Endodermal cell (in vitro differentiated cells): ENCODE data around the gene ANAPC5. TPM values are rescaled to one million over a fixed set of nuclear protein-coding genes. Genes with fewer than 3 reads are reported as not detected.

Experiments used
- DNase-seq: peaks from one replicate; pipeline ENCODE4 v3.0.0-alpha.2; 2017
- H3K27ac ChIP-seq: 2 replicates; pipeline ENCODE4 v1.5.1; 2013; ENCODE audit warnings: mild to moderate bottlenecking, low read depth, low read length, moderate library complexity
- H3K27me3 ChIP-seq: 2 replicates; pipeline ENCODE4 v1.6.1; 2013; ENCODE audit warnings: mild to moderate bottlenecking, low read length, moderate library complexity; ENCODE audit not compliant: insufficient read depth, control insufficient read depth, poor library complexity, severe bottlenecking
- H3K36me3 ChIP-seq: 2 replicates; pipeline ENCODE4 v1.7.0; 2013; ENCODE audit warnings: mild to moderate bottlenecking, low read length, moderate library complexity; ENCODE audit not compliant: control insufficient read depth, insufficient read depth
- H3K4me1 ChIP-seq: one replicate; pipeline ENCODE4 v1.7.0; 2013; ENCODE audit warnings: low read length; ENCODE audit not compliant: control insufficient read depth, insufficient read depth
- H3K4me3 ChIP-seq: 2 replicates; pipeline ENCODE4 v1.5.1; 2013; ENCODE audit warnings: mild to moderate bottlenecking, low read length, moderate library complexity
- H3K9ac ChIP-seq: 2 replicates; pipeline ENCODE4 v1.6.1; 2013; ENCODE audit warnings: mild to moderate bottlenecking, low read length, moderate library complexity; ENCODE audit not compliant: poor library complexity, severe bottlenecking; ENCODE audit errors: extremely low read depth
- H3K9me3 ChIP-seq: 2 replicates; pipeline ENCODE4 v1.6.1; 2013; ENCODE audit warnings: mild to moderate bottlenecking, low read length, moderate library complexity; ENCODE audit not compliant: control insufficient read depth
- H3K27ac Mint-ChIP-seq: 2 replicates; pipeline ENCODE4 v1.8.0; 2020; ENCODE audit warnings: mixed read lengths
- H3K27me3 Mint-ChIP-seq: 2 replicates; pipeline ENCODE4 v1.8.0; 2021; ENCODE audit warnings: mild to moderate bottlenecking, mixed read lengths; ENCODE audit not compliant: insufficient read depth
- H3K36me3 Mint-ChIP-seq: 2 replicates; pipeline ENCODE4 v1.8.0; 2020; ENCODE audit warnings: low read depth, mixed read lengths
- H3K4me1 Mint-ChIP-seq: 2 replicates; pipeline ENCODE4 v1.8.0; 2020; ENCODE audit warnings: mixed read lengths
- H3K4me3 Mint-ChIP-seq: 2 replicates; pipeline ENCODE4 v1.8.0; 2020; ENCODE audit warnings: mild to moderate bottlenecking, moderate library complexity, mixed read lengths
- H3K9me3 Mint-ChIP-seq: 2 replicates; pipeline ENCODE4 v1.8.0; 2020; ENCODE audit warnings: mild to moderate bottlenecking, mixed read lengths
- CTCF ChIP-seq: fragments of 200-600 bp; sonication (generic); conservative IDR thresholded peaks from 2 replicates; pipeline ENCODE4 v1.5.0; 2021; ENCODE audit warnings: antibody characterized with exemption, mild to moderate bottlenecking
- WGBS, 2 experiments: methylation state at CpG; one replicate each; pipeline versions ENCODE4 v1.1.5 to v1.1.7; 2013; ENCODE audit warnings: missing lambda C conversion rate in 2 of 2, mixed read lengths in 1 of 2; ENCODE audit not compliant: insufficient coverage in 1 of 2, insufficient read length in 1 of 2; 5-methylcytosine and 5-hydroxymethylcytosine counted together
- total RNA-seq, 2 donors: library from RNA; stranded (reverse); fragmentation: NEBNext Ultra II Directional in 1 of 2; extraction: Animal tissue kit (Norgen Biotek cat#: 25700) in 1 of 2; gene quantifications; 2 replicates in 1 of 2; 3 replicates in 1 of 2; pipeline ENCODE4 v1.2.1, GENCODE V29; 2021

The ANAPC5 gene
- total RNA-seq, 2 donors from 2014 or later = 87.7 to 111 TPM

- H3K36me3 Mint-ChIP-seq = peaks cover 49% of the 10 kb centered on the region
- H3K9me3 Mint-ChIP-seq = no peaks in the 10 kb centered on the region
- peaks cover 34% of the 10 kb centered on the region for H3K4me1 Mint-ChIP-seq
- WGBS, 2 experiments = 87 to 94% methylated on average over 6 to 13 of the region's 13 CpGs
- no peaks in the 10 kb centered on the region for H3K27me3 ChIP-seq
- H3K9ac ChIP-seq = no peak overlapping the region
- no peak overlapping the region for H3K4me3 Mint-ChIP-seq
- DNase-seq = no peak
- H3K36me3 ChIP-seq = peaks cover 21% of the 10 kb centered on the region
- no peaks in the 10 kb centered on the region for H3K9me3 ChIP-seq
- no peak overlapping the region for H3K4me3 ChIP-seq
- H3K27ac Mint-ChIP-seq = peak overlapping the region; percentile 90
- H3K4me1 ChIP-seq = peaks cover 11% of the 10 kb centered on the region
- no peaks in the 10 kb centered on the region for H3K27me3 Mint-ChIP-seq
- H3K27ac ChIP-seq = peak overlapping the region; percentile 10
- TF ChIP-seq CTCF = no peak
Measured at GRCh38 chr12:121279071-121279375, 73.2 kb downstream of the ANAPC5 start.

GRCh38 chr12:121278169-121279070, 73.8 kb downstream of the ANAPC5 start:
- H3K4me1 Mint-ChIP-seq = peaks cover 34% of the 10 kb centered on the region
- DNase-seq = no peak
- Histone ChIP-seq H3K4me3 (no peak overlapping the region), H3K36me3 (peaks cover 21% of the 10 kb centered on the region), H3K9me3 (no peaks in the 10 kb centered on the region), H3K27me3 (no peaks in the 10 kb centered on the region), H3K4me1 (peaks cover 11% of the 10 kb centered on the region), H3K27ac (no peak overlapping the region), H3K9ac (no peak overlapping the region)
- H3K4me3 Mint-ChIP-seq = no peak overlapping the region
- H3K36me3 Mint-ChIP-seq = peaks cover 52% of the 10 kb centered on the region
- 88 to 96% methylated on average over 15 of the region's 15 CpGs for WGBS, 2 experiments
- H3K27me3 Mint-ChIP-seq = no peaks in the 10 kb centered on the region
- TF ChIP-seq CTCF = no peak
- H3K27ac Mint-ChIP-seq = peak overlapping the region; percentile 90
- H3K9me3 Mint-ChIP-seq = no peaks in the 10 kb centered on the region

- no peak overlapping the region for H3K9ac ChIP-seq
- Mint-ChIP-seq H3K36me3 (peaks cover 61% of the 10 kb centered on the region), H3K4me1 (peaks cover 31% of the 10 kb centered on the region), H3K27me3 (no peaks in the 10 kb centered on the region), H3K27ac (no peak overlapping the region), H3K9me3 (no peaks in the 10 kb centered on the region), H3K4me3 (no peak overlapping the region)
- no peaks in the 10 kb centered on the region for H3K9me3 ChIP-seq
- H3K27me3 ChIP-seq = no peaks in the 10 kb centered on the region
- peaks cover 22% of the 10 kb centered on the region for H3K36me3 ChIP-seq
- WGBS, 2 experiments = 87 to 90% methylated on average over 2 to 6 of the region's 6 CpGs
- DNase-seq = no peak
- no peak for TF ChIP-seq CTCF
- H3K4me1 ChIP-seq = peaks cover 6% of the 10 kb centered on the region
- H3K27ac ChIP-seq = no peak overlapping the region
- H3K4me3 ChIP-seq = no peak overlapping the region
Measured at GRCh38 chr12:121277374-121277759, 74.8 kb downstream of the ANAPC5 start.
